ENCODE measurements around the gene CHAD. TPM values are rescaled to one million over a fixed set of nuclear protein-coding genes. Genes with fewer than 3 reads are reported as not detected.

Gene CHAD
- total and polyA plus RNA-seq, 2 of the 13 experiments (the other 11 are each of a cell fraction or from before 2014, with no cell fraction given), result 1.4 TPM; not detected in 1

DNA sequence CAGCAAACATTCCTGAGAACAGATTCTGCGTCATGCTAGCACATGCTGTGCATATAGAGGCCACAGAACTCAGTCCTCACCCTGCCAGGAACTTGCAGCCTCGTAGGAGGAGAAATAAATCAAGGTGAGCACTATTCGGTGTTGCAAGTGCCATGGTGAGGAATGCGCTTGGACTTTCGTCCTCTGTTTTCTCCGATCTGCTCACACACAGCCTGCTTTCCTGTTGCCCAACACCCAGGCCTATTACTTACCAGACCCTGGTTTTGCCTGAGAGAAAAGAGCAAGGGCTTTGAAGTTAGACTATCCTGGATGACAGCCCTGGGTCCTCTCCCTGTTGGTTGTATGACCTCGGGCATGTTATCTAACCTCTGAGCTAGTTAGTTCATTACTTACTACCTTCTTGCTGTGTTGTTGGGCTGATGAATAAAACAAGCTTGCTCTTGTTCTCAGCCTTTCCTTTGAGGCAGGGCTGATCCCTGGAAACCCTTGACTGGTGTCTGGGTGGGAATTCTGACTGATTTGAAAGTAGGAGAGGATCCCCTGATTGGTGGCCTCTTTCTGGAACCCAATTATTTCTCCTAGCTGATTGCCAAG is 39.8 kb downstream of the CHAD start:
- H3K27ac ChIP-seq (ENCODE audit: extremely low read length, insufficient read depth, low read length), result peak overlapping the region; percentile 83
- BruUV-seq (replicated peaks), result no TSS peak
- FAIRE-seq (peak; percentile 97), DNase-seq (ENCODE audit: low spot score) (peak; percentile 100), ATAC-seq (peak; percentile 77)
- peak overlapping the region; percentile 99 for H3K4me2 ChIP-seq (ENCODE audit: low read depth, low read length)
- H3K27me3 ChIP-seq (ENCODE audit: control insufficient read depth in 1 of 2, insufficient read depth in 2 of 2, low read length in 2 of 2), result no peaks in the 10 kb centered on the region; a peak in 1 of 5 replicates
- ChIA-PET CTCF (ENCODE audit: low intra/inter-chr PET ratio, low total read pairs) (interaction anchor here (0.8 to 4.1 kb wide), 2 partner anchors 31 to 50 kb away, joined by 3 to 20 read pairs; partner anchors contain the start of genes LRRC59 and RSAD1), POLR2A (interaction anchor here (0.7 to 5.6 kb wide), 18 partner anchors 8 to 665 kb away, joined by 3 to 99 read pairs (median 4); partner anchors contain the start of genes FAM117A, LRRC59 and RSAD1)
- H3K79me2 ChIP-seq (ENCODE audit: insufficient read depth, low read length), result peaks cover 38% of the 10 kb centered on the region
- no peaks in the 10 kb centered on the region for H4K20me1 ChIP-seq (ENCODE audit: insufficient read depth, low read length)
- in situ Hi-C loops (cut with HindIII; ENCODE audit: extremely low pct_ligation_motif_present, low pct_unique_long_range_greater_than_20kb) (no loop called here), intact Hi-C loops (cut with micrococcal nuclease; ENCODE audit: unreplicated experiment) (loop anchor here (1.0 kb wide), 1 partner anchor 47 kb away; no protein-coding TSS in a partner anchor)
- 2% methylated on average over 7 of the region's 7 CpGs for WGBS (ENCODE audit: low lambda C conversion rate)
- H3K36me3 ChIP-seq (replicated peaks in 1 of 2; ENCODE audit: control insufficient read depth in 1 of 2, insufficient read depth in 2 of 2, low read length in 2 of 2), result peaks cover 0 to 4% of the 10 kb centered on the region in 2 experiments; a peak in 1 of 5 replicates
- no peaks in the 10 kb centered on the region for H3K9me3 ChIP-seq (ENCODE audit: low read length)
- peak overlapping the region; percentile 84 for H3K9ac ChIP-seq (ENCODE audit: insufficient read depth, low read depth, low read length)
- peak overlapping the region in 2 of 3 experiments; percentile 17 to 90; a peak in 4 of 6 replicates for H3K4me3 ChIP-seq (replicated peaks in 1 of 3; ENCODE audit: insufficient read depth in 1 of 3, low read depth in 2 of 3, low read length in 3 of 3)
- no peak overlapping the region for H2AFZ ChIP-seq (ENCODE audit: low read length)
- H3K4me1 ChIP-seq (ENCODE audit: insufficient read depth, low read length), result peaks cover 81% of the 10 kb centered on the region
- TF ChIP-seq, protein P1, sequence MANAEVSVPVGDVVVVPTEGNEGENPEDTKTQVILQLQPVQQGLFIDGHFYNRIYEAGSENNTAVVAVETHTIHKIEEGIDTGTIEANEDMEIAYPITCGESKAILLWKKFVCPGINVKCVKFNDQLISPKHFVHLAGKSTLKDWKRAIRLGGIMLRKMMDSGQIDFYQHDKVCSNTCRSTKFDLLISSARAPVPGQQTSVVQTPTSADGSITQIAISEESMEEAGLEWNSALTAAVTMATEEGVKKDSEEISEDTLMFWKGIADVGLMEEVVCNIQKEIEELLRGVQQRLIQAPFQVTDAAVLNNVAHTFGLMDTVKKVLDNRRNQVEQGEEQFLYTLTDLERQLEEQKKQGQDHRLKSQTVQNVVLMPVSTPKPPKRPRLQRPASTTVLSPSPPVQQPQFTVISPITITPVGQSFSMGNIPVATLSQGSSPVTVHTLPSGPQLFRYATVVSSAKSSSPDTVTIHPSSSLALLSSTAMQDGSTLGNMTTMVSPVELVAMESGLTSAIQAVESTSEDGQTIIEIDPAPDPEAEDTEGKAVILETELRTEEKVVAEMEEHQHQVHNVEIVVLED (CRISPR knock-in tag; IDR thresholded peaks at IDR 0.05; ENCODE audit: borderline replicate concordance), result peak; percentile 46; the same call in 1 of the 2 replicates
- TF ChIP-seq, protein P2, sequence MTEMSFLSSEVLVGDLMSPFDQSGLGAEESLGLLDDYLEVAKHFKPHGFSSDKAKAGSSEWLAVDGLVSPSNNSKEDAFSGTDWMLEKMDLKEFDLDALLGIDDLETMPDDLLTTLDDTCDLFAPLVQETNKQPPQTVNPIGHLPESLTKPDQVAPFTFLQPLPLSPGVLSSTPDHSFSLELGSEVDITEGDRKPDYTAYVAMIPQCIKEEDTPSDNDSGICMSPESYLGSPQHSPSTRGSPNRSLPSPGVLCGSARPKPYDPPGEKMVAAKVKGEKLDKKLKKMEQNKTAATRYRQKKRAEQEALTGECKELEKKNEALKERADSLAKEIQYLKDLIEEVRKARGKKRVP (CRISPR knock-in tag; IDR thresholded peaks at IDR 0.05), result peak in 1 of 2 experiments; percentile 71; a peak in 2 of 4 replicates
- TF ChIP-seq ZNF30 (CRISPR knock-in tag; IDR thresholded peaks at IDR 0.05) (no peak), ZNF224 (CRISPR knock-in tag; IDR thresholded peaks at IDR 0.05) (no peak; the same call in 1 of the 2 replicates), ZFP36L2 (CRISPR knock-in tag; IDR thresholded peaks at IDR 0.05) (no peak), NFIC (IDR thresholded peaks at IDR 0.05; ENCODE audit: low read length) (peak; percentile 74; the same call in 1 of the 2 replicates), FOSL2 (CRISPR knock-in tag; IDR thresholded peaks at IDR 0.05) (peak; percentile 86), ARHGAP35 (CRISPR knock-in tag; IDR thresholded peaks at IDR 0.05; ENCODE audit: borderline replicate concordance) (no peak), CHD2 (IDR thresholded peaks at IDR 0.05; ENCODE audit: low read depth, low read length) (no peak), ZNF670 (CRISPR knock-in tag; IDR thresholded peaks at IDR 0.05; ENCODE audit: borderline replicate concordance) (no peak), MAZ (IDR thresholded peaks at IDR 0.05; ENCODE audit: borderline replicate concordance, low read depth, low read length) (no peak), MAZ (CRISPR knock-in tag; IDR thresholded peaks at IDR 0.05; ENCODE audit: low read depth) (0 out of 2 replicates have a peak, but pooled peaks have one; percentile 59), ZNF496 (CRISPR knock-in tag; IDR thresholded peaks at IDR 0.05; ENCODE audit: insufficient replicate concordance) (no peak), REXO4 (CRISPR knock-in tag; IDR thresholded peaks at IDR 0.05; ENCODE audit: borderline replicate concordance) (no peak), SCMH1 (CRISPR knock-in tag; IDR thresholded peaks at IDR 0.05; ENCODE audit: borderline replicate concordance) (no peak)
- TF ChIP-seq, protein P3, sequence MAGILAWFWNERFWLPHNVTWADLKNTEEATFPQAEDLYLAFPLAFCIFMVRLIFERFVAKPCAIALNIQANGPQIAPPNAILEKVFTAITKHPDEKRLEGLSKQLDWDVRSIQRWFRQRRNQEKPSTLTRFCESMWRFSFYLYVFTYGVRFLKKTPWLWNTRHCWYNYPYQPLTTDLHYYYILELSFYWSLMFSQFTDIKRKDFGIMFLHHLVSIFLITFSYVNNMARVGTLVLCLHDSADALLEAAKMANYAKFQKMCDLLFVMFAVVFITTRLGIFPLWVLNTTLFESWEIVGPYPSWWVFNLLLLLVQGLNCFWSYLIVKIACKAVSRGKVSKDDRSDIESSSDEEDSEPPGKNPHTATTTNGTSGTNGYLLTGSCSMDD (CRISPR knock-in tag; IDR thresholded peaks at IDR 0.05), result no peak
- TF ChIP-seq, protein P4, sequence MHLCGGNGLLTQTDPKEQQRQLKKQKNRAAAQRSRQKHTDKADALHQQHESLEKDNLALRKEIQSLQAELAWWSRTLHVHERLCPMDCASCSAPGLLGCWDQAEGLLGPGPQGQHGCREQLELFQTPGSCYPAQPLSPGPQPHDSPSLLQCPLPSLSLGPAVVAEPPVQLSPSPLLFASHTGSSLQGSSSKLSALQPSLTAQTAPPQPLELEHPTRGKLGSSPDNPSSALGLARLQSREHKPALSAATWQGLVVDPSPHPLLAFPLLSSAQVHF (CRISPR knock-in tag; IDR thresholded peaks at IDR 0.05), result no peak
- TF ChIP-seq, protein P5, sequence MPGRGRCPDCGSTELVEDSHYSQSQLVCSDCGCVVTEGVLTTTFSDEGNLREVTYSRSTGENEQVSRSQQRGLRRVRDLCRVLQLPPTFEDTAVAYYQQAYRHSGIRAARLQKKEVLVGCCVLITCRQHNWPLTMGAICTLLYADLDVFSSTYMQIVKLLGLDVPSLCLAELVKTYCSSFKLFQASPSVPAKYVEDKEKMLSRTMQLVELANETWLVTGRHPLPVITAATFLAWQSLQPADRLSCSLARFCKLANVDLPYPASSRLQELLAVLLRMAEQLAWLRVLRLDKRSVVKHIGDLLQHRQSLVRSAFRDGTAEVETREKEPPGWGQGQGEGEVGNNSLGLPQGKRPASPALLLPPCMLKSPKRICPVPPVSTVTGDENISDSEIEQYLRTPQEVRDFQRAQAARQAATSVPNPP (CRISPR knock-in tag; IDR thresholded peaks at IDR 0.05), result 0 out of 2 replicates have a peak, but pooled peaks have one; percentile 32
